ENCODE data around the gene TNRC18.
"Not testable (repeated sequence)": the region's sequence is repeated elsewhere in the genome, so short reads cannot be mapped to it uniquely, and the experiment has no call there.

The TNRC18 gene

GRCh38 chr7:5310822-5311405 lies 112.7 kb downstream of the TNRC18 start:
- ATAC-seq (ENCODE audit: low read depth): no peak
- H3K4me1 ChIP-seq (ENCODE audit: insufficient read depth, poor library complexity, severe bottlenecking): no peaks in the 10 kb centered on the region
- DNase-seq (ENCODE audit: low spot score): no peak
- H3K27me3 ChIP-seq (ENCODE audit: insufficient read depth, poor library complexity, severe bottlenecking): no peaks in the 10 kb centered on the region
- H3K36me3 ChIP-seq (ENCODE audit: low read depth): peaks cover 27% of the 10 kb centered on the region
- H3K27ac ChIP-seq (ENCODE audit: poor library complexity, severe bottlenecking): no peak overlapping the region
- no peaks in the 10 kb centered on the region for H3K9me3 ChIP-seq (ENCODE audit: severe bottlenecking)
- H3K4me3 ChIP-seq (ENCODE audit: severe bottlenecking): no peak overlapping the region
- no peak for TF ChIP-seq CTCF (IDR thresholded peaks at IDR 0.05; ENCODE audit: poor library complexity, severe bottlenecking)

- peaks cover 21% of the 10 kb centered on the region for H3K36me3 ChIP-seq (ENCODE audit: low read depth)
- H3K9me3 ChIP-seq (ENCODE audit: severe bottlenecking): no peaks in the 10 kb centered on the region
- H3K27ac ChIP-seq (ENCODE audit: poor library complexity, severe bottlenecking): no peak overlapping the region
- H3K4me1 ChIP-seq (ENCODE audit: insufficient read depth, poor library complexity, severe bottlenecking): no peaks in the 10 kb centered on the region
- no peak for TF ChIP-seq CTCF (IDR thresholded peaks at IDR 0.05; ENCODE audit: poor library complexity, severe bottlenecking)
- ATAC-seq (ENCODE audit: low read depth) (no peak), DNase-seq (ENCODE audit: low spot score) (no peak)
- no peaks in the 10 kb centered on the region for H3K27me3 ChIP-seq (ENCODE audit: insufficient read depth, poor library complexity, severe bottlenecking)
- no peak overlapping the region for H3K4me3 ChIP-seq (ENCODE audit: severe bottlenecking)
Measured at GRCh38 chr7:5309146-5309545, 114.5 kb downstream of the TNRC18 start.

- H3K27me3 ChIP-seq (ENCODE audit: insufficient read depth, poor library complexity, severe bottlenecking); H3K4me3 ChIP-seq (ENCODE audit: severe bottlenecking); H3K9me3 ChIP-seq (ENCODE audit: severe bottlenecking); H3K4me1 ChIP-seq (ENCODE audit: insufficient read depth, poor library complexity, severe bottlenecking); H3K27ac ChIP-seq (ENCODE audit: poor library complexity, severe bottlenecking); ATAC-seq (ENCODE audit: low read depth); DNase-seq (ENCODE audit: low spot score): not testable (repeated sequence)
- H3K36me3 ChIP-seq (ENCODE audit: low read depth): peaks cover 21% of the 10 kb centered on the region
Measured at GRCh38 chr7:5307221-5308142, 116.2 kb downstream of the TNRC18 start.

GRCh38 chr7:5305050-5305449 lies 118.6 kb downstream of the TNRC18 start:
- H3K4me1 ChIP-seq (ENCODE audit: insufficient read depth, poor library complexity, severe bottlenecking); H3K36me3 ChIP-seq (ENCODE audit: low read depth); H3K9me3 ChIP-seq (ENCODE audit: severe bottlenecking); H3K4me3 ChIP-seq (ENCODE audit: severe bottlenecking); H3K27me3 ChIP-seq (ENCODE audit: insufficient read depth, poor library complexity, severe bottlenecking); DNase-seq (ENCODE audit: low spot score); H3K27ac ChIP-seq (ENCODE audit: poor library complexity, severe bottlenecking): not testable (repeated sequence)
- peak; percentile 3; the same call in 1 of the 3 replicates for ATAC-seq (ENCODE audit: low read depth)

GRCh38 chr7:5303591-5304505 lies 119.8 kb downstream of the TNRC18 start:
- Histone ChIP-seq H3K9me3 (ENCODE audit: severe bottlenecking) (no peaks in the 10 kb centered on the region), H3K36me3 (ENCODE audit: low read depth) (peaks cover 3% of the 10 kb centered on the region; the same call in 1 of the 2 replicates), H3K4me3 (ENCODE audit: severe bottlenecking) (no peak overlapping the region), H3K4me1 (ENCODE audit: insufficient read depth, poor library complexity, severe bottlenecking) (no peaks in the 10 kb centered on the region), H3K27ac (ENCODE audit: poor library complexity, severe bottlenecking) (no peak overlapping the region), H3K27me3 (ENCODE audit: insufficient read depth, poor library complexity, severe bottlenecking) (no peaks in the 10 kb centered on the region)
- no peak for ATAC-seq (ENCODE audit: low read depth)
- no peak for DNase-seq (ENCODE audit: low spot score)
- TF ChIP-seq CTCF (IDR thresholded peaks at IDR 0.05; ENCODE audit: poor library complexity, severe bottlenecking): no peak

Measured in RWPE2 (cell line).